ENCODE data around the gene ZNF354C. TPM values are rescaled to one million over a fixed set of nuclear protein-coding genes. Genes with fewer than 3 reads are reported as not detected.

The ZNF354C gene
- total and polyA plus RNA-seq, 2 of the 13 experiments (the other 11 are each of a cell fraction or from before 2014, with no cell fraction given), result 0.02 TPM; not detected in 1

GRCh38 chr5:179023528-179024189 is 36.5 kb upstream of the ZNF354C start, which contains the start of gene ZNF879 (continued):
- 0 out of 2 replicates have a peak, but pooled peaks have one; percentile 39 for TF ChIP-seq ZNF142 (CRISPR knock-in tag; IDR thresholded peaks at IDR 0.05)
- no peak for TF ChIP-seq MXD4 (CRISPR knock-in tag; IDR thresholded peaks at IDR 0.05)
- no peak for TF ChIP-seq CENPX (CRISPR knock-in tag; IDR thresholded peaks at IDR 0.05)
- peak; percentile 93 for TF ChIP-seq ZFY (CRISPR knock-in tag; IDR thresholded peaks at IDR 0.05)
- no peak for TF ChIP-seq HOMEZ (CRISPR knock-in tag; IDR thresholded peaks at IDR 0.05; ENCODE audit: low read depth)
- no peak for TF ChIP-seq TCF12 (IDR thresholded peaks at IDR 0.05)
- no peak for TF ChIP-seq TCF12 (CRISPR knock-in tag; IDR thresholded peaks at IDR 0.05)
- TF ChIP-seq TOE1 (CRISPR knock-in tag; IDR thresholded peaks at IDR 0.05), result no peak
- no peak; the same call in 1 of the 2 replicates for TF ChIP-seq HIVEP1 (CRISPR knock-in tag; IDR thresholded peaks at IDR 0.05)
- no peak for TF ChIP-seq GRHL1 (CRISPR knock-in tag; conservative IDR thresholded peaks at IDR 0.05)
- no peak for TF ChIP-seq RBAK (CRISPR knock-in tag; IDR thresholded peaks at IDR 0.05)
- no peak for TF ChIP-seq PPARG (CRISPR knock-in tag; conservative IDR thresholded peaks at IDR 0.05)
- TF ChIP-seq FOXC1 (CRISPR knock-in tag; IDR thresholded peaks at IDR 0.05; ENCODE audit: borderline replicate concordance), result no peak
- no peak for TF ChIP-seq ETV5 (CRISPR knock-in tag; IDR thresholded peaks at IDR 0.05; ENCODE audit: borderline replicate concordance)
- no peak for TF ChIP-seq TBL1XR1 (IDR thresholded peaks at IDR 0.05; ENCODE audit: borderline replicate concordance, low read length, partially characterized antibody)
- no peak for TF ChIP-seq ZNF296 (CRISPR knock-in tag; conservative IDR thresholded peaks at IDR 0.05)
- TF ChIP-seq NCOA2 (CRISPR knock-in tag; IDR thresholded peaks at IDR 0.05), result no peak
- TF ChIP-seq ZNF549 (CRISPR knock-in tag; IDR thresholded peaks at IDR 0.05), result no peak
- no peak for TF ChIP-seq ZNF230 (CRISPR knock-in tag; IDR thresholded peaks at IDR 0.05)
- TF ChIP-seq MEF2D (CRISPR knock-in tag; IDR thresholded peaks at IDR 0.05), result 0 out of 2 replicates have a peak, but pooled peaks have one; percentile 16
- TF ChIP-seq TRIM24 (CRISPR knock-in tag; IDR thresholded peaks at IDR 0.05), result no peak
- no peak for TF ChIP-seq YEATS2 (CRISPR knock-in tag; IDR thresholded peaks at IDR 0.05; ENCODE audit: borderline replicate concordance)
- TF ChIP-seq KDM4B (CRISPR knock-in tag; IDR thresholded peaks at IDR 0.05), result no peak
- no peak for TF ChIP-seq ZNF382 (CRISPR knock-in tag; IDR thresholded peaks at IDR 0.05; ENCODE audit: borderline replicate concordance)

Measured in HepG2 (cell line).